SKM-1 (cell line): ENCODE results near the gene UBE2D4.
"Not testable (repeated sequence)": the region's sequence is repeated elsewhere in the genome, so short reads cannot be mapped to it uniquely, and the experiment has no call there.

ENCODE experiments used
- DNase-seq: peaks from one replicate; lab custom pipeline; 2025; ENCODE audit not compliant: unreplicated experiment; lab: John Stamatoyannopoulos, UW

Gene UBE2D4

DNA sequence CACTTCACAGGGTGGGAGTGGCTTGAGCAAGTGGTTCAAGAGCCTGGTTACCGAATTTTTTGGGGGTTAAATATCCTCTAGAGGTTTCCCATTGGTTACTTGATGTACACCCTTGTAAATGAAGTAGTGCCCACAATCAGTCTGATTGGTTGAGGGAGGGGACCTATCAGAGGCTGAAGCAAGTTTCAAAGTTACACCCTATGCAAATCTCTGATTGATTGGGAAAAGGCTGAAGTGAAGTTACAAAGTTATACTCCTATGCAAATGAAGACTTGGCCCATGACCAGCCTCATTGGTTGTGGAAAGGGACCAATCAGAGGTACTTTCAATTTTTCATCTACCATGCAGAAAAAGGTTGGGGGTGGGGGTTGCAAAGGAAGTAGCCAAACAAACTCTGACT, 34.7 kb downstream of the UBE2D4 start:
- no peak for DNase-seq

DNA sequence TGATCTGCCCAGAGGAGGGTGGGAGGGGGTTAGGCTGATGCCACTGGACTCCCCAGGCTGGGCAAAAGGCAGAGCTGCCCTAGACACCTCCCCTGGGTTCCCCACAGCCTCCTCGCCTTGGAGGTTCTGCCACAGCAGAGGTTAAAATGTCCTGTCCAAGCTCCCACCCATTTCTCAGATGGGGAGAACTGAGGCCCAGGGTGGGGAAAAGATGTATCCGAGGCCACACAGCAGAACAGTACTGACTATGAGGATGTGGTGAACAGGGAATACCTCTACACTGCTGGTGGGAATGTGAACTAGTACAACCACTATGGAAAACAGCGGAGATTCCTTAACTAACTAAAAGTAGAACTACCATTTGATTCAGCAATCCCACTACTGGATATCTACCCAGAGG, 40.2 kb downstream of the UBE2D4 start:
- DNase-seq = not testable (repeated sequence)

DNA sequence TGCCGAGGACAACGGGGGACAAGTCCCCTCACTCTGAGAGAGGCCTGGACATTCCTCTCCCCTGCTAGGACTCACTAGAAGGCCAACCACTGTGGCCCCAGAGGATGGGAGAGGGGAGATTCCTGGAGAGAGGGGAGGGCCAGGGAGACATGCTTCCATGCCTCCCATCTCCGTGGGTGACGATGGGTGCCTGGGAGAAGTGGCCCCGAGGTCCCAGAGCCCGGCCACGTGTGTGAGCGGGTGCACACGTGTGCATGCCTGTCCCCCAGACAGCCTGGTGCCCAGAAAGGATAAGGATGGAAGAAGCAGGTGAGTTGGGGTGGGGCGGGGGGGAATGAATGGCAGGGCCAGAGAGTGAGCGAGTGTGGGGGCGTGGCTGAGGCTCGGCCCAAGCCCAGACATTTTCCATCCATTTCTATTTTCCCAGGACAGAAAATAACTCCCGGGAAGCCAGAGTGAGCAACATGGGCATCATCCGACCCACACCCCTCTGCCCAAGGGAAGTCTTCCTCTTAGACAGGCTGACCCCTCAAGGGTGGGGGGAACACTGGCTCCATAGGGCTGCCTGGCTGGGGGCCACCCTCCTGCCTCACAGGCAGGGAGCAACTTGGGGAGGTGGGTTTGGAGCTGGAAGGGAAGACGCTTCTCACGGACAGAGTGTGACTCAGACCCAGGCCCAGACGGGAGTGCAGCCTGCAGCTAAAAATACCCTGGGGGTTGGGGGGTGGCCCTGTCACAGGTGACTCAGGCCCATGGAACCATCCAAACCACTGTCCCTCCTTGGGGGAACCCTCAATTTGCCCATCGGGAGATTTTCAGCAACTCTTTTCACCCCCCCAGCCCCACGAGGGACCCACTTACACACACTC, 42.2 kb downstream of the UBE2D4 start:
- DNase-seq = not testable (repeated sequence)

DNA sequence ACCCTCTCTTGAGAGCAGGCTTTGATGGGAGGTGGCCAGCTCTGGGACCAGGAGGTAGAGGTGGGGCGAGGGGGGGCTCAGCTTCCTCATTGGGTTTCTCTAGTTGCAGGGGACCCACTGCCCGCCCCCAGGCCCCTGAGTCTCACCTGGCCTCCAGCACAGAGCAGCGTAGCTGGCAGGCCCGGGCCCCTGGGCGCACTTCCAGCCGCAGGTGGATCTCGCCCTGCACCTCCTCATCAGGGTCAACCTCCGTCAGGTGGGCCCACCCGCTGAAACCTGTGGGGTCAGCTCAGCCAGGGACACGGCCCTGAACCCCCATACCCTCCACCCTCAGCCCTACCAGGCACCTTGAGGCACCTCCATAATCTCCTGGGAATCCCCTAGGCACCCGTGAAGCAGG, 43.4 kb downstream of the UBE2D4 start:
- not testable (repeated sequence) for DNase-seq

DNA sequence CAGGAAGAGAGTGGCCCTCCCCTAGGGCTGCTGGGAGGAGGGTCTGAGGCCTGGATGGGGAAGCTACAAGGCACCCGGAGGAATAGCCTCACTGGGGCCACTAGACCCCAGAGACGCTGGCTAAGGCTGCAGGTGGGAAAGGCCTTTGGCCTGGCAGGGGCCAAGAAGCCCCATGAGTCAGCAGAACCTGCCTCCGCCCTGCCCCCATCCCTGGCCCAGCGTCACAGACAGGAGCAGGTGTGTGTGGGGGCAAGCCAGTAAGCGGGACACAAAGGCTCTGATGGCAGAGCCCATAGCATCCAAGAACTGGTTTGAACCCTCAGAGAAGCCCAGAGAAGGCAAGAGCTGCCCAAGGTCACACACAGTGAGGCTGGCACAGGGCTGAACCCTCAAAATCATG, 44.5 kb downstream of the UBE2D4 start:
- not testable (repeated sequence) for DNase-seq

DNA sequence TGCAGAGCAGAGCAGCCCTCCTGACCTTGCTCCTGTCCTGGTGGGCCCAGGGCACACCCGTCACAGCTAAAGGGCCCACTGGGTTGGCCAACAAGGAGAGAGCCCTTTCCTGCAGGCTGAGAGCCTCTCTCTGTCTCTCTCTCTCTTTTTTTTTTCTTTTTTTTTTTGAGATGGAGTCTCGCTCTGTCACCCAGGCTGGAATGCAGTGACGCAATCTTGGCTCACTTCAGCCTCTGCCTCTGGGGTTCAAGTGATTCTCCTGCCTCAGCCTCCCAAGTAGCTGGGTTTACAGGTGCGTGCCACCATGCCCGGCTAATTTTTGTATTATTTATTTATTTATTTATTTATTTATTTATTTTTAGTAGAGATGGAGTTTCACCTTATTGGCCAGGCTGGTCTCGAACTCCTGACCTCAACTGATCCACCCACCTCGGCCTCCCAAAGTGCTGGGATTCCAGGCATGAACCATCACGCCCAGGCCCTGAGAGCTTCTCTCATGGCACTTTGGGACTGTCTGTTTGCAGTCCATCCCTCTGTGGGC, 47.9 kb downstream of the UBE2D4 start:
- DNase-seq = not testable (repeated sequence)

DNA sequence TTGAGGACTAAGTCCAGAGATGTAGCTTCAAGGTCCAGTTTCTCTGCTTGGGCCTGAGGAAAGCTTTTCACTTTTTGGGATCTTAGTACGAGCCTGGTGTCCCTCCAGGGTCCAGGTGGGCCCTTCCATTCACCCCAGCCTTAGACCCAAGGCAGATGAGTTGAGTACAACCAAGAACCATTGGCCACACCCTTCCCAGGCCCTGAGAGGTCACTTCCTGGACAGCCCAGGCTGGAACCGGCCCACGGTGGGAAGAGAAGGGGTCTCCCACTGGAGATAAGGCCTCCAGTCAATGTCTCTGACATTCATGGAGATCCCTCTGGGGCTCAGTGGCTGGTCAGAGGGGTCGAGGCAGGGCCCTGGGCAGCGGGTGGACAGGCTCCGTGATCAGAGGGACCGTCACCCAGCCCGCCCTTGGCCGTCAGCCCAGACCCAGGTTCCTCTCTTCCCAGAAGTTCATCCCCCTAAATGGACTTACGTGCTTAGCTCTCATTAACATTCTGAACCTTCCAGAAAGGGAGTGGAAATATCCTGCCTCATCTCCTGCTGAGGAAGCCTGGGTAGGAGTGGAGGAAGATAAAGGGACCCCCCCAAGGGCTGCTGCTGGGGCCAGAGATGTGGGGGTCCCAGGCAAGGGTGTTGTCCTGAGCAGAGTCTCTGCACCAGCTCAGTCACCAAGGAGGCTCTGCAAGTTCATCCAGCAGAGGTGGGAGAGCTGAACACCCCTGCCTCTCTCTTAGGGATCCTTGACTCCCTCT, 48.7 kb downstream of the UBE2D4 start:
- not testable (repeated sequence) for DNase-seq

DNA sequence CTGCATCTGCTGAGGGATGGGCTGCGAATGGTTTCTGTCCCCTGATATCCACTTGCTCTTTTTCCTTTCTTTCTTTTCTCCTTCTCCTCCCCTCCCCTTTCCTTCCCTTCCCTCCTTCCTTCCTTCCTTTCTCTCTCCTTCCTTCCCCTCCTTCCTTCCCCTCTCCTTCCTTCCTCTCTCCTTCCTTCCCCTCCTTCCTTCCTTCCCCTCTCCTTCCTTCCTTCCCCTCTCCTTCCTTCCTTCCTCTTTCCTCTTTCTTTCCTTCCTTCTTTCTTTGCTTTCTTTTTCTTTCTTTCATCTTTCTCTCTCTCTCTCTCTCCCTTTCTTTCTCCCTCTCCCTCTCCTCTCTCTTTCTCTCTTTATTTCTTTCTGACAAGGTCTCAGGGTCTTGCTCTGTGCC, 51.3 kb downstream of the UBE2D4 start:
- DNase-seq = no peak

DNA sequence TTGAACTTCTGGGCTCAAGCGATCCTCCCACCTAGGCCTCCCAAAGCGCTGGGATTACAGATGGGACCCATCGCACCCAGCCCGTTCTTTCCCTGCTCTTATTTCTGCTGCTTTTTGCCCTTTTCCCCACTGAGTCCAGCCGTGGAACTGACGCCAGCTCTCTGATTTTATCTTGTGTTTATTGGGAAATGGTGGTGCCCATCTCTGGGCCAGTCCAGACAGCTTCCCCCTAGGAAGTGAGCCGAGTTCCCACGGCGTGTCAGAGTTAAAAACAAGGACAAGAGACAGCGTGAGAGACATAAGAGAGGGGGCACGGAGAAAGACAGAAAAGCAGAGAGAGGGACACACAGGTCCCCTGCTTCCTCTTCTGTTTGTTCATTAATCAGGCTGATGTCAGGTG, 51.9 kb downstream of the UBE2D4 start:
- not testable (repeated sequence) for DNase-seq

DNA sequence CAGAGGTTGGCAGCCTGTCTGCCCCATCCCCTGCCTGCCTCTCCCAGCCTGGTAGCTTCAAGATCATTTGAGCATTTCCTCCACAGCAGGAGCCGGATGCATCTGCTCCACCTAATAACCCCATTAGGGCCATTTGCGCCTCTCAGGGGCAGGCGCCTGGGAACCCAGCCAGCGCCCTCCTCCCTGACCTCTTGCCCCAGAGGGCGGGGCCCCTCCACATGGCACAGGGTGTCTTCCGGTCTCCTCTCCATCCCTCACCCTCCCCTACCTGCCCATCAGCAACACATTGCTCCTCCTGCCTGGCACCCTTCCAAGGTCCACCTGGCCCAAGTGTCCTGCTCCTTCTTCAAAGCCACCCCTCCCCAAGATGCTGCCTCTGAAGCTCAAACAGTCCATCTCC, 56.6 kb downstream of the UBE2D4 start:
- DNase-seq = not testable (repeated sequence)

DNA sequence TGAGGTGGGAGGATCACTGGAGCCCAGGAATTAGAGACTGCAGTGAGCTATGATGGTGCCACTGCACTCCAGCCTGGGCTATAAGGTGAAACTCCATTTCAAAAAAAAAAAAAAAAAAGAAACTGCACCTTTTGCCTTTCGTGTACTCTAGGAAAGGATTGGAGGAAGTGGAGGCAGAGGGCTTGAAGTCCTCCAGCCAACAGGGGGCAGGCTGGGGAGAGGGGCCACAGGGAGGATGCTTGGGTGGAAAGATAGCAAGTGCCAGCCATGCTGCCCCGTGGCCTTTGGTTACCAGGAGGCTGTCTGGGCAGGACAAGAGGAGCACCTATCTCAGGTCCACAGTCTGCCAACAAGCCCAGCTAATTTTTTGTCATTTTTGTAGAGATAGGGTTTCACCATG, 57.5 kb downstream of the UBE2D4 start:
- DNase-seq = not testable (repeated sequence)

DNA sequence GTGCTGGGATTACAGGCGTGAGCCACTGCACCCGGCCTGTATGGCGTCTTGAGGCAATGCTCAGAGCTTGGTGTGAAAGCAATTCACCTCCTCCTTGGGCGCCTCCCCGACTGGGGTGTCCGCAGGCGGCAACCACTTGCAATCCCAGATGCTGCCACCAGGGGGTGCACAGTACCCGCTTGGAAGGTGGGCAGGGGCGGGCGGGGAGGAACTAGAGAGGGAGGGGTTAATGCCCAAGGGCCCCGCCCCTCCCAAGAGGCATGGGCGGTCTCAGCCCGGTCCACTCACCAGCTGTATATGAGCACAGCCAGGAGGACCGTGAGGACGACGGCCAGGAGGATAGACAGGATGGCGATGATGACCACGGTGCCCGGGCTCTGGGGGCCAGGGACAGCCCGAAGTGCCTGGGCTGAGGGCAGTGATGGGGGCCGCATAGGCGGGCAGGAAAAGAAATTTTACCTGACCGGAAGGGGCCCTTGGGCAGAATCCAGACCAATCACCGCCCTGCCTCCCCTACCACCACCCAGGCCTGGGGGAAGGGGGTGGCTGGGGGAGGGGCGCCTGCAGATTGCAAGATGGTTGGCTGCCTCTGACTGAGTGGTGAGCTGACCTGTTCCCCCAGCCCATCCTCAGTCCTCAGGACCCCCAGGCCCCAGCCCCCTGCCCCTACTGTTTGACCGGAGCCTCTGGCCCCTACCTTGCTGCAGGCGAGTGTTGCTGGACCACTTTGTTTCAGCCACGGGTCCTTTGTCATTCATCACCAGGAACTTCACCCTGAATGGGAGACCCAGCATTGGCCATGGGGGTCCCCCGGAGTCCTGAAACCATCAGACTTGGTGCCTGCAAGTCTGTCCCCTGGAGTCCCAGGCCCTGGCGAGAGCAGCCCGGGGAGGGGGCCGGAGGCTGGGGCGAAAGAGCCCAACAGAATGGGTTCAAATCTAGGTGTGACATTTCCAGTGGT, 59.9 kb downstream of the UBE2D4 start:
- not testable (repeated sequence) for DNase-seq

DNA sequence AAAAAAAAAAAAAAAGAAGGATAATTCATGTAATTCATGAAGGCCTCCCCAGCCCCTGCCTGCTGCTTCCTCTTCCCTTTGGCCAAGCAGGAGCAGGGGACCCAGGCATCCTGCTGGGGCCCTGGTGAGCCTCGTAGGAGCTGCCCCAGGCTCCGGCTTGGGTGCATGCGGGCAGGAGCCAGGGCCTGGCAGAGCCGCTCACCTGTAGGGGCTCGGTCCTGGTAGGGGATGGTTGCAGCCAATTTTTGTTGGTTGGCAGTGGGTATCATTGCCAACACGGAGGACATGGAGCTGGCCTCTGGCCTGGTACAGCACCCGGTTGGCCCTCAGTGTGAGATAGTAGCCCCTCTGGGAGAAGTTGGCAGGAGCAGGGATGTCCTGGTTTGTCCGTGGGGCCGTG, 61.2 kb downstream of the UBE2D4 start:
- DNase-seq = not testable (repeated sequence)

DNA sequence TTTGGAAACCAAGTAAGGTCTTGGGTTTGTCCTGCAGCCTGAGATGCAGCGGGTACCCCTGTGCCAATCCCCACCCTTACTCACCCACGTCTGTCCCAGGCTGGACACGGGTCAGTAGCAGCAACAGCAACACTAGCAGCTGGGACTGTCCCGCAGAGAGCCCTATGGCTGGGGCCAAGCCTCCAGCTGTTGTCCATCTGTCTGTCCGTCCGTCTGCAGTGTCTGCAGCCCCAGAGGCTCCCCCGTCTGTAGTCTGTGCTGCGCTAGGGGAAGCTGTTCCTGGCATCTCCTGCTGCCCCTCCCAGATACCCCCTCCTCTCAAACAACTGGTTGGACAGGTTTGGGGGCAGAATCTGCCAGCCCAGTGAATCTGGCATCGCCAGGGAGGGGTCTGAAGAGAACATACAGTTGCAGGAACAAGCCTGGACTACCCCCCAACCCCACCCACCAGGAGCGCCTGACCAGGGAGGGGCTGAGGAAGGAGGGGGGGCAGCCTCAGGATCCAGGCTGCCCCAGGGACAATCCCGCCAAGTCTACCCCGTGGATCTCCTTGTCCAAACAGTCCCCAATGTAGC, 63.9 kb downstream of the UBE2D4 start:
- not testable (repeated sequence) for DNase-seq

DNA sequence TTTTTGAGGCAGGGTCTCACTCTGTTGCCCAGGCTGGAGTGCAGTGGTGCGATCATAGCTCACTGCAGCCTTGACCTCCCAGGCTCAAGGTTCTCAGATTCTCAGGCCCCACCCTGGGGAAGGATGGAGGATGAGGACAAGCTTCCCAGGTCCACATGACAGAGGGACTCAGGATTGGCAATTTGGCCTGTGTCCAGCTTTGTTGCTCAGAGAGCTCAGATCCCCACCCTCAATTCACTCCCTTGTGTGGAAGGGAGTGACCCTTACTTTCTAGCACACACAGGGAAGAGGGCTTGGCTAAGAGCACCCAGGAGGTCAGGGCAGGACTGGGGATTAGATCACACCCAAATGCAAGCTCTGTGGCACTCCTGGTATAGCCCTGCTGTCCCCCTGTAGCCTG, 64.6 kb downstream of the UBE2D4 start:
- DNase-seq = not testable (repeated sequence)

DNA sequence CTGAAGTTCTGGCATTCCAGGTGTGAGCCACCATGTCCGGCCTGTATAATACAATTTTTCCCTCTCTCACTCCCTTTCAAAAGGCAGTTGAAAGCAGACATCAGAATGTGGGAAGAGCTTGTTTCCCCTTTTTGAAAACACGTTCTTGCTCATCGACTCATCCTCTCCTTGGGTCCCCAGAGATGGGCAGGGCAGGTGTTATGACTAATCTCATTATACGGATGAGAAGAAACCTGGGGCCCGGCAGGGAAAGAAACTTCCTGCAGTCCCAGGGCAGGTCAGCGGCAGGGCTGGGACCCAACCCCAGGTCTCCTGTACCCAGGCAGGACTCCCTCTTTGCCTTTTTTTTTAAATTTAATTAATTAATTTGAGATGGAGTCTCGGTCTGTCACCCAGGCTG, 66.7 kb downstream of the UBE2D4 start:
- DNase-seq = not testable (repeated sequence)

DNA sequence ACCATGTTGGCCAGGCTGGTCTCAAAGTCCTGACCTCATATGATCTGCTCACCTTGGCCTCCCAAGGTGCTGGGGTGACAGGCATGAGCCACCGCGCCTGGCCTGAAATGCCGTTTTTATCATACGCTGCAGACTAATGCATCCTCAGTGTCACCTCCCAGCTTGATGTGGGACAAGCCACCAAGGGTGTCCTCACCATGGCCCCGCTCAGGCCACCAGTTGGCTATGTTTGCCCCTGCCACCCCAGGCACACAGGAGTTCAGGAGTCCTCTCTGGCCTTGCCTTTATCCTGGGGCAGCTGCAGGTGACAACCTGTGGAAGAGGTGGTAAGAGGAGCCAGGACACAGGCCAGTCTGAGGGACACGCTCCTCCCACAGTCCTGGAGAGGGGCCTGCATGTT, 68.4 kb downstream of the UBE2D4 start:
- DNase-seq = not testable (repeated sequence)

DNA sequence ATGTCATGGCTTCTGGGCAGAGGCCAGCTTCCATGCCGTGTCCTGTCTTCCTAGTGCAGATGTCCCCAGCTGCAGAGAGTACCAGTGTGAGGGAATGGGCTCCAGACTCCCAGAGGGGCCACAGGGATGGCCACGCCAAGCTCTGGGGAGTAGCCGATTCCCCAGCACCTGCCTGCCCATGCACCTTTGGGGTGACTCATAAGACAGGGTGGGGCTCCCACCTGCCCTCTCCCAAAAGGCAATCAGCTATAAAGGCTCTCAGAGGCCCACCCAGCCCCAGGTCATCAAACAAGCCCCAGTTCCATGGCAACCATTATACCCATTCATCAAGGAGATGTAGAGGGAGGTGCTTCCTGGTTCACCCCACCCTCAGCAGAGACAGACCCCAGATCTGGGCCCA, 71.3 kb downstream of the UBE2D4 start, which contains the start of gene SPDYE1:
TSS of gene SPDYE1 (plus strand) at position 366 of the 400 bp plus-strand sequence. CDS start 2,053 bp downstream, outside the sequence.
- DNase-seq = not testable (repeated sequence)
